NCI-H146 (cell line): Measurements from ENCODE around the gene NDUFA6.
"Not testable (repeated sequence)": the region's sequence is repeated elsewhere in the genome, so short reads cannot be mapped to it uniquely, and the experiment has no call there.

Source experiments
- DNase-seq: peaks from one replicate; lab custom pipeline; 2025; lab: John Stamatoyannopoulos, UW

Gene NDUFA6

GRCh38 chr22:42112793-42113192 is 22.2 kb upstream of the NDUFA6 start:
- DNase-seq: peak; percentile 7

GRCh38 chr22:42111798-42112197 is 21.2 kb upstream of the NDUFA6 start:
- DNase-seq: no peak

GRCh38 chr22:42108848-42109247 is 18.3 kb upstream of the NDUFA6 start:
- DNase-seq: no peak

GRCh38 chr22:42104332-42104860 is 13.8 kb upstream of the NDUFA6 start:
- DNase-seq: not testable (repeated sequence)

GRCh38 chr22:42101199-42101598 is 10.6 kb upstream of the NDUFA6 start:
- no peak for DNase-seq

- DNase-seq: no peak
These were observed 847 bp upstream of the NDUFA6 start for GRCh38 chr22:42091455-42091782.

GRCh38 chr22:42086051-42086450 is 4.5 kb downstream of the NDUFA6 start:
- DNase-seq: no peak

- no peak for DNase-seq
These were observed 5.7 kb downstream of the NDUFA6 start for GRCh38 chr22:42084874-42085273.

GRCh38 chr22:42083119-42083518 is 7.5 kb downstream of the NDUFA6 start:
- no peak for DNase-seq

GRCh38 chr22:42080287-42080686 is 10.3 kb downstream of the NDUFA6 start:
- peak; percentile 13 for DNase-seq

GRCh38 chr22:42079319-42080251 is 11.0 kb downstream of the NDUFA6 start, which contains the start of gene SMDT1:
SMDT1 (plus strand) TSS chr22:42079700; CDS start chr22:42079769, 69 bp downstream.
- DNase-seq: peak; percentile 96

- DNase-seq: no peak
These were observed 11.9 kb downstream of the NDUFA6 start for GRCh38 chr22:42078469-42079318.

GRCh38 chr22:42077486-42078125 is 13.0 kb downstream of the NDUFA6 start:
- no peak for DNase-seq

GRCh38 chr22:42076764-42077485 is 13.6 kb downstream of the NDUFA6 start:
- DNase-seq: no peak

GRCh38 chr22:42074846-42075676 is 15.5 kb downstream of the NDUFA6 start:
- no peak for DNase-seq

- peak; percentile 49 for DNase-seq
These were observed 16.3 kb downstream of the NDUFA6 start, which contains the start of gene PHETA2 for GRCh38 chr22:42074132-42074811. PHETA2 (plus strand) TSS chr22:42074248; CDS start chr22:42077294, 3,046 bp downstream.

GRCh38 chr22:42073621-42074041 is 16.9 kb downstream of the NDUFA6 start:
- DNase-seq: no peak

- no peak for DNase-seq
These were observed 17.8 kb downstream of the NDUFA6 start for GRCh38 chr22:42072606-42073330.

- not testable (repeated sequence) for DNase-seq
These were observed 19.1 kb downstream of the NDUFA6 start for GRCh38 chr22:42071508-42071907.
